ENCODE results near the gene CALCOCO1.

GRCh38 chr12:53683983-53684382 is 43.3 kb downstream of the CALCOCO1 start:
- TF ChIP-seq CTCF (IDR thresholded peaks at IDR 0.05) (no peak), NFE2L1 (CRISPR knock-in tag; IDR thresholded peaks at IDR 0.05) (no peak), HMGA2 (CRISPR knock-in tag; IDR thresholded peaks at IDR 0.05) (peak; percentile 49; the same call in 1 of the 2 replicates), USF1 (CRISPR knock-in tag; IDR thresholded peaks at IDR 0.05) (no peak), NR3C1 (CRISPR knock-in tag; conservative IDR thresholded peaks at IDR 0.05; ENCODE audit: low read depth) (no peak), EMX1 (CRISPR knock-in tag; IDR thresholded peaks at IDR 0.05) (no peak), FOXK1 (CRISPR knock-in tag; IDR thresholded peaks at IDR 0.05) (no peak), ZNF396 (CRISPR knock-in tag; IDR thresholded peaks at IDR 0.05; ENCODE audit: borderline replicate concordance) (no peak), ATF1 (CRISPR knock-in tag; IDR thresholded peaks at IDR 0.05) (no peak), JUN (CRISPR knock-in tag; IDR thresholded peaks at IDR 0.05) (no peak), ATF2 (CRISPR knock-in tag; IDR thresholded peaks at IDR 0.05; ENCODE audit: borderline replicate concordance, low read depth) (no peak)
- TF ChIP-seq, protein P1, sequence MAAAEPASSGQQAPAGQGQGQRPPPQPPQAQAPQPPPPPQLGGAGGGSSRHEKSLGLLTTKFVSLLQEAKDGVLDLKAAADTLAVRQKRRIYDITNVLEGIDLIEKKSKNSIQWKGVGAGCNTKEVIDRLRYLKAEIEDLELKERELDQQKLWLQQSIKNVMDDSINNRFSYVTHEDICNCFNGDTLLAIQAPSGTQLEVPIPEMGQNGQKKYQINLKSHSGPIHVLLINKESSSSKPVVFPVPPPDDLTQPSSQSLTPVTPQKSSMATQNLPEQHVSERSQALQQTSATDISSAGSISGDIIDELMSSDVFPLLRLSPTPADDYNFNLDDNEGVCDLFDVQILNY (CRISPR knock-in tag; IDR thresholded peaks at IDR 0.05) = no peak

All from WTC11 (cell line).